H9 (cell line): ENCODE data around the gene RNF213. TPM values are rescaled to one million over a fixed set of nuclear protein-coding genes. Genes with fewer than 3 reads are reported as not detected.

Source experiments
- DNase-seq: peaks from one replicate; pipeline ENCODE4 v3.0.0-alpha.2; 2017
- H2AFZ ChIP-seq: one replicate; pipeline ENCODE4 v1.6.1; 2013; ENCODE audit warnings: mild to moderate bottlenecking, low read length, control low read depth, moderate library complexity
- H2AK5ac ChIP-seq: 2 replicates; pipeline ENCODE4 v1.6.1; 2013; ENCODE audit warnings: low read length, control low read depth, mixed read lengths; ENCODE audit not compliant: insufficient read length
- H2BK120ac ChIP-seq: one replicate; pipeline ENCODE4 v1.6.1; 2013; ENCODE audit warnings: low read depth, mild to moderate bottlenecking, low read length, control low read depth, inconsistent platforms; ENCODE audit not compliant: poor library complexity, severe bottlenecking
- H2BK12ac ChIP-seq: 2 replicates; pipeline ENCODE4 v1.6.1; 2013; ENCODE audit warnings: low read length, control low read depth, mixed read lengths, low read depth; ENCODE audit not compliant: insufficient read length
- H2BK15ac ChIP-seq: 2 replicates; pipeline ENCODE4 v1.6.1; 2013; ENCODE audit warnings: low read depth, low read length, control low read depth
- H2BK20ac ChIP-seq: one replicate; pipeline ENCODE4 v1.6.1; 2013; ENCODE audit warnings: low read depth, mild to moderate bottlenecking, low read length, control low read depth, inconsistent platforms; ENCODE audit not compliant: poor library complexity, severe bottlenecking
- H2BK5ac ChIP-seq: 2 replicates; pipeline ENCODE4 v1.6.1; 2013; ENCODE audit warnings: low read length, control low read depth, mixed read lengths; ENCODE audit not compliant: insufficient read length
- H3K14ac ChIP-seq: 2 replicates; pipeline ENCODE4 v1.6.1; 2013; ENCODE audit warnings: low read length, control low read depth; ENCODE audit not compliant: insufficient read depth
- H3K18ac ChIP-seq: 2 replicates; pipeline ENCODE4 v1.6.1; 2013; ENCODE audit warnings: low read depth, mild to moderate bottlenecking, mixed read lengths, low read length, control low read depth; ENCODE audit not compliant: insufficient read length
- H3K23ac ChIP-seq: 2 replicates; pipeline ENCODE4 v1.6.1; 2013; ENCODE audit warnings: low read length, control low read depth, mixed read lengths, low read depth; ENCODE audit not compliant: insufficient read length
- H3K23me2 ChIP-seq: 2 replicates; pipeline ENCODE4 v1.6.1; 2013; ENCODE audit warnings: low read depth, mild to moderate bottlenecking, mixed read lengths, low read length, control low read depth; ENCODE audit not compliant: insufficient read length, poor library complexity, severe bottlenecking
- H3K27ac ChIP-seq: 2 replicates; pipeline ENCODE4 v1.5.1; 2013; ENCODE audit warnings: low read length, control low read depth, mixed read lengths, low read depth; ENCODE audit not compliant: insufficient read length
- H3K27me3 ChIP-seq: 2 replicates; pipeline ENCODE4 v1.6.1; 2013; ENCODE audit warnings: low read length, control low read depth, inconsistent platforms; ENCODE audit not compliant: insufficient read depth
- H3K4ac ChIP-seq: 2 replicates; pipeline ENCODE4 v1.6.1; 2013; ENCODE audit warnings: low read depth, mild to moderate bottlenecking, control low read depth, inconsistent platforms, low read length, moderate library complexity
- H3K4me1 ChIP-seq: 2 replicates; pipeline ENCODE4 v1.6.1; 2013; ENCODE audit warnings: low read length, control low read depth, inconsistent platforms; ENCODE audit not compliant: insufficient read depth
- H3K4me2 ChIP-seq: 2 replicates; pipeline ENCODE4 v1.6.1; 2013; ENCODE audit warnings: low read length, control low read depth, mixed read lengths; ENCODE audit not compliant: insufficient read length, insufficient read depth
- H3K56ac ChIP-seq: 2 replicates; pipeline ENCODE4 v1.6.1; 2013; ENCODE audit warnings: low read depth, mild to moderate bottlenecking, mixed read lengths, low read length, control low read depth; ENCODE audit not compliant: insufficient read length
- H3K79me1 ChIP-seq: 2 replicates; pipeline ENCODE4 v1.6.1; 2013; ENCODE audit warnings: low read depth, mild to moderate bottlenecking, moderate library complexity, low read length, control low read depth, inconsistent platforms; ENCODE audit not compliant: insufficient read depth, poor library complexity, severe bottlenecking
- H3K79me2 ChIP-seq: 2 replicates; pipeline ENCODE4 v1.6.1; 2013; ENCODE audit warnings: low read length, control low read depth, inconsistent platforms; ENCODE audit not compliant: insufficient read depth
- H3K9ac ChIP-seq: 2 replicates; pipeline ENCODE4 v1.6.1; 2013; ENCODE audit warnings: low read length, control low read depth, mixed read lengths; ENCODE audit not compliant: insufficient read length; ENCODE audit errors: extremely low read depth
- H3K9me3 ChIP-seq: one replicate; pipeline ENCODE4 v1.6.1; 2013; ENCODE audit warnings: low read depth, low read length, inconsistent platforms; ENCODE audit not compliant: control insufficient read depth
- H3T11ph ChIP-seq: one replicate; pipeline ENCODE4 v1.6.1; 2013; ENCODE audit warnings: mild to moderate bottlenecking, low read length, control low read depth, inconsistent platforms
- H4K20me1 ChIP-seq: one replicate; pipeline ENCODE4 v1.6.1; 2013; ENCODE audit not compliant: control insufficient read depth, insufficient read length, insufficient read depth
- H4K5ac ChIP-seq: 2 replicates; pipeline ENCODE4 v1.6.1; 2013; ENCODE audit warnings: low read depth, mild to moderate bottlenecking, mixed read lengths, low read length, control low read depth; ENCODE audit not compliant: insufficient read length
- H4K8ac ChIP-seq: replicated peaks from 2 replicates; pipeline ENCODE4 v1.6.1; 2013; ENCODE audit warnings: low read length, control low read depth, mixed read lengths, low read depth; ENCODE audit not compliant: insufficient read length
- H4K91ac ChIP-seq: 2 replicates; pipeline ENCODE4 v1.6.1; 2013; ENCODE audit warnings: low read depth, mild to moderate bottlenecking, moderate library complexity, mixed read lengths, low read length, control low read depth; ENCODE audit not compliant: insufficient read length
- H3K27ac Mint-ChIP-seq, 3 experiments: 2 replicates in 2 of 3; 3 replicates in 1 of 3; pipeline ENCODE4 v1.8.0; 2020 to 2021; ENCODE audit warnings: mixed read lengths in 3 of 3, mild to moderate bottlenecking in 1 of 3, moderate library complexity in 1 of 3
- H3K27me3 Mint-ChIP-seq: 2 replicates; pipeline ENCODE4 v1.8.0; 2021; ENCODE audit warnings: low read depth, mild to moderate bottlenecking, moderate library complexity, mixed read lengths
- H3K36me3 Mint-ChIP-seq, 3 experiments: 2 replicates in 2 of 3; 3 replicates in 1 of 3; pipeline ENCODE4 v1.8.0; 2020 to 2021; ENCODE audit warnings: low read depth in 3 of 3, mixed read lengths in 3 of 3; ENCODE audit not compliant: insufficient read depth in 1 of 3
- H3K4me1 Mint-ChIP-seq, 2 experiments: 2 replicates each; pipeline ENCODE4 v1.8.0; 2020; ENCODE audit warnings: mixed read lengths in 2 of 2
- H3K4me3 Mint-ChIP-seq, 2 experiments: 2 replicates in 1 of 2; 3 replicates in 1 of 2; pipeline ENCODE4 v1.8.0; 2020 to 2021; ENCODE audit warnings: mild to moderate bottlenecking in 2 of 2, mixed read lengths in 2 of 2, moderate library complexity in 1 of 2
- H3K9me3 Mint-ChIP-seq, 2 experiments: 2 replicates in 1 of 2; 3 replicates in 1 of 2; pipeline ENCODE4 v1.8.0; 2020; ENCODE audit warnings: mild to moderate bottlenecking in 2 of 2, mixed read lengths in 2 of 2, moderate library complexity in 1 of 2
- WGBS: extraction: QIAGEN DNeasy Blood & Tissue Kit; methylation state at CpG from one replicate; pipeline ENCODE4 v1.1.7; 2013; ENCODE audit warnings: missing lambda C conversion rate, low lambda C conversion rate, mixed read lengths; ENCODE audit not compliant: insufficient read length; ENCODE audit errors: extremely low coverage; 5-methylcytosine and 5-hydroxymethylcytosine counted together
- total RNA-seq: library from RNA; stranded (reverse); gene quantifications from 2 replicates; pipeline ENCODE4 v1.2.1, GENCODE V29; 2021
- TF ChIP-seq, protein P1 (sequence below): fragments of 200-600 bp; sonication (generic); conservative IDR thresholded peaks from 3 replicates; pipeline ENCODE4 v1.8.0; 2021; ENCODE audit warnings: antibody characterized with exemption, mild to moderate bottlenecking

Gene RNF213
- total RNA-seq, 1 experiment from 2014 or later = 34.3 TPM

DNA sequence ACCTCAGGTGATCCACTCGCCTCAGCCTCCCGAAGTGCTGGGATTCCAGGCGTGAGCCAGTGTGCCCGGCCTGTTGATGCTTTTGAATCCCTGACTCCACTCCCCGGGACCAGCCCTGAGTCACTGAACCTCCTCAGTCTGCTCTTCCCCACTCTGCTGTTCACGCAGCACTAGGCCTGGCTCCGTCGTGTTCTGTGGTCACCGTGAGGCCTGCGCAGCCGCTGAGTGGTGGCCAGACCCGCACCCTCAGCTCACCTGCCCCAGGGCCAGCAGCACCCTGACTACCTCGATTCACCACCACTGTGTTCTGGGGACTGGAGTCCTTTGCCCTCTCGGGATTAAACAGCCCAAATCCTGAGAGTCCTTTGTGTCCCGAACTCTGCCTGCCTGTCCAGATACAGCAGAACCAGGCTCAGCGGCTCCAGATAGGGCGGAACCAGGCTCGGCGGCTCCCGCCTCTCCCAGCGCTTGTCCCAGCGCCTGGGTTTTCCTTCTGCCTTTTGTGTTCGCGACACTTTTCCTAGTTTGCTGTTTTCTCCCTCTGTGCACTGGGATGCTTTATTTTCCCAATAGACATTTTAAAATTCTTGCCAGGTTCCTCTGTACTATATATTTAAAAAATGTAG lies 95.7 kb downstream of the RNF213 start:
- Histone ChIP-seq H4K20me1 (no peaks in the 10 kb centered on the region), H4K8ac (no peak overlapping the region), H3K9me3 (no peaks in the 10 kb centered on the region), H3K27me3 (no peaks in the 10 kb centered on the region), H3K56ac (no peak overlapping the region), H3K27ac (no peak overlapping the region), H2BK15ac (no peak overlapping the region), H4K5ac (no peak overlapping the region), H3K9ac (no peak overlapping the region), H3T11ph (no peak overlapping the region), H2AK5ac (no peak overlapping the region), H2AFZ (no peak overlapping the region), H3K4me2 (no peak overlapping the region), H2BK120ac (no peak overlapping the region), H3K18ac (no peak overlapping the region), H3K23ac (no peak overlapping the region), H3K4me1 (no peaks in the 10 kb centered on the region), H2BK20ac (no peak overlapping the region), H3K14ac (no peak overlapping the region), H2BK5ac (no peak overlapping the region), H3K4ac (no peak overlapping the region), H3K23me2 (no peaks in the 10 kb centered on the region), H3K79me2 (no peaks in the 10 kb centered on the region), H2BK12ac (no peak overlapping the region), H3K79me1 (no peaks in the 10 kb centered on the region), H4K91ac (no peak overlapping the region)
- Mint-ChIP-seq H3K27ac (peak overlapping the region in 2 of 3 experiments; percentile 90; a peak in 4 of 7 replicates), H3K4me3 (no peak overlapping the region), H3K27me3 (no peaks in the 10 kb centered on the region), H3K9me3 (no peaks in the 10 kb centered on the region), H3K4me1 (no peaks in the 10 kb centered on the region), H3K36me3 (peaks cover 35 to 77% (median 71%) of the 10 kb centered on the region in 3 experiments)
- no peak for DNase-seq
- WGBS = no CpG with 5 or more reads among the region's 24 CpGs
- TF ChIP-seq, protein P1, sequence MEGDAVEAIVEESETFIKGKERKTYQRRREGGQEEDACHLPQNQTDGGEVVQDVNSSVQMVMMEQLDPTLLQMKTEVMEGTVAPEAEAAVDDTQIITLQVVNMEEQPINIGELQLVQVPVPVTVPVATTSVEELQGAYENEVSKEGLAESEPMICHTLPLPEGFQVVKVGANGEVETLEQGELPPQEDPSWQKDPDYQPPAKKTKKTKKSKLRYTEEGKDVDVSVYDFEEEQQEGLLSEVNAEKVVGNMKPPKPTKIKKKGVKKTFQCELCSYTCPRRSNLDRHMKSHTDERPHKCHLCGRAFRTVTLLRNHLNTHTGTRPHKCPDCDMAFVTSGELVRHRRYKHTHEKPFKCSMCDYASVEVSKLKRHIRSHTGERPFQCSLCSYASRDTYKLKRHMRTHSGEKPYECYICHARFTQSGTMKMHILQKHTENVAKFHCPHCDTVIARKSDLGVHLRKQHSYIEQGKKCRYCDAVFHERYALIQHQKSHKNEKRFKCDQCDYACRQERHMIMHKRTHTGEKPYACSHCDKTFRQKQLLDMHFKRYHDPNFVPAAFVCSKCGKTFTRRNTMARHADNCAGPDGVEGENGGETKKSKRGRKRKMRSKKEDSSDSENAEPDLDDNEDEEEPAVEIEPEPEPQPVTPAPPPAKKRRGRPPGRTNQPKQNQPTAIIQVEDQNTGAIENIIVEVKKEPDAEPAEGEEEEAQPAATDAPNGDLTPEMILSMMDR = no peak
